GM10248 (cell line): ENCODE results near the gene MFAP3.

Experiments used
- CTCF ChIA-PET: fragments of 300-600 bp; sonication (Branson Sonifier 250); formaldehyde crosslinking; extraction: SDS; loops from one replicate; lab custom pipeline; 2021; ENCODE audit warnings: antibody characterized with exemption; lab: Yijun Ruan, JAX
- POLR2A ChIA-PET: fragments of 350-650 bp; sonication (Branson Sonifier 250); formaldehyde crosslinking; extraction: SDS; loops from one replicate; lab custom pipeline; 2020; ENCODE audit warnings: antibody characterized with exemption; lab: Yijun Ruan, JAX
- DNase-seq: peaks from one replicate; pipeline ENCODE4 v3.0.0; 2012; ENCODE audit errors: extremely low spot score
- CTCF ChIP-seq: IDR thresholded peaks from 2 replicates; pipeline ENCODE4 v1.5.1; 2012; ENCODE audit warnings: mild to moderate bottlenecking, low read depth; ENCODE audit errors: extremely low read depth, missing control alignments, control extremely low read depth

The MFAP3 gene

GRCh38 chr5:154038707-154039457 is at the start of gene MFAP3, which contains the start of gene FAM114A2:
MFAP3 (plus strand) TSS chr5:154038967; CDS start chr5:154049723, 10,756 bp downstream.
FAM114A2 (minus strand) TSS chr5:154038910; CDS start chr5:154034953, 3,957 bp downstream.
- ChIA-PET CTCF (interaction anchor here (1.1 to 2.0 kb wide), 3 partner anchors 10 to 429 kb away, joined by 3 to 7 read pairs (median 4); no protein-coding TSS in a partner anchor), POLR2A (interaction anchor here (0.6 to 1.1 kb wide), 3 partner anchors 21 to 151 kb away, joined by 3 read pairs; partner anchors contain the start of gene GALNT10)
- TF ChIP-seq CTCF = no peak
- DNase-seq = peak; percentile 94

DNA sequence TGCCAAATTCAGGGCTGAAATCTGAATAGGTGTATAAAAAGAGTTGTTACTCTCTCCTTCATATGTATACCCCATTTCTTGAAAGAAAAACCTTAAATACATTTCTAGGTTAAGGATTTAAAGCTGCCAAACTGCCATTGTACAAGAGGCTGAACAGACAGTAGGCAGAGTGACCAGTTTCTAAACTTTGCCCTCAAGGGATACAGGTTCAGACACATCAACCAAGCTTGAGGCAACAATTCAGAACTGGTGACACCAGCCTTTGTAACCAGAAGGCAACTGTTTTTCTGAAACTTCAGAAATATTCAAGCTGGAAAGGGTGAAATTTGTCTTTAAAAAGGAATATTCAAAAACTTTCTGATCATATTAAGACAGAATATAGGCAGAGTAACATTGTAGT is 47.6 kb upstream of the MFAP3 start:
- CTCF ChIA-PET = interaction anchor here (1.2 to 3.2 kb wide), 3 partner anchors 8 to 26 kb away, joined by 3 to 9 read pairs (median 4); no protein-coding TSS in a partner anchor
- POLR2A ChIA-PET = no interaction called here
- DNase-seq = no peak
- no peak for TF ChIP-seq CTCF

- DNase-seq = no peak
- no peak for TF ChIP-seq CTCF
- ChIA-PET POLR2A (interaction anchor here (0.6 kb wide), 1 partner anchor 1635 kb away, joined by 4 read pairs; no protein-coding TSS in a partner anchor), CTCF (no interaction called here)
Observed at GRCh38 chr5:153998010-153998409, 40.8 kb upstream of the MFAP3 start.

- ChIA-PET POLR2A (no interaction called here), CTCF (interaction anchor here (0.7 kb wide), 1 partner anchor 200 kb away, joined by 3 read pairs; no protein-coding TSS in a partner anchor)
- no peak for DNase-seq
- TF ChIP-seq CTCF = no peak
Observed at GRCh38 chr5:153998768-153999167, 40.0 kb upstream of the MFAP3 start.

DNA sequence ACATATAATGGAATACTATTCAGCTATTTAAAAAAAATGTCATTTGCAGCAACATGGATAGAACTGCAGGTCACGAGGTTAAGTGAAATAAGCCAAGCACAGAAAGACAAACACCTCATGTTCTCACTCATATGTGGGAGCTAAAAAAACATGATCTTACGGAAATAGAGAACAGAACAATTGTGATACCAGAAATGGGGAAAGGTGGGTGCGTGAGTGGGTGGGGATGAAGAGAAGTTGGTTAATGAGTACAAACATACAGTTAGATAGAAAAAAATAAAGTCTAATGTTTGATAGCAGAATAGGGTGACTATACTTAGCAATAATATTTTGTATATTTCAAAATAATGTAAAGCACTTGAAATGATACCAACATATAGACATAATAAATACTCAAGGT is 38.8 kb upstream of the MFAP3 start:
- ChIA-PET CTCF (interaction anchor here (0.6 to 0.9 kb wide), 2 partner anchors 12 to 600 kb away, joined by 3 read pairs; no protein-coding TSS in a partner anchor), POLR2A (no interaction called here)
- TF ChIP-seq CTCF = no peak

DNA sequence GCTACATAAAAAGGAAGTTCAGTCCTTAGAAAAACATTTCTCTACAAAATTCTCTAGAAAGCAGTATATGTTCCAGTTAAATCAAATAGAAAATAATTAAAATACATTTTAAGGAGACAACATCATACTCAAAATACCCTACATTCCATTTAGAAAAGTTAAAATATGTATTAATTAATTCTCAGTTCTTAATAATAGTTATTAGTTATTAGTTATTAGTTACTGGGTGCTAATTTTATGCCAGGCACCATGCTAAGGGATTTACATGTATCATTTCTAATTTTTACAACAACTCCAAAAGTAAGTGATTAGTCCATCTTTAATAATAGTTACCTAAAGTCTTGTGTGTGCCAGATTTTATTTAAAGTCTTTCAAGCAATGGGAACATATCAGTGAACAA is 38.1 kb upstream of the MFAP3 start:
- TF ChIP-seq CTCF = no peak
- ChIA-PET CTCF (no interaction called here), POLR2A (no interaction called here)
- DNase-seq = no peak

More for the DNA sequence above, 38.8 kb upstream of the MFAP3 start:
- no peak for DNase-seq
